SK-N-MC (cell line): Measurements from ENCODE around the gene C16orf96.

Experiments
- EZH2 ChIP-seq: fragments of 200-600 bp; sonication (generic); IDR thresholded peaks from one replicate; pipeline ENCODE4 v1.6.1; 2017; ENCODE audit warnings: antibody characterized with exemption
- FOXP2 ChIP-seq: optimal IDR thresholded peaks from 2 replicates; pipeline ENCODE3; 2011; ENCODE audit warnings: mild to moderate bottlenecking, moderate library complexity; ENCODE audit not compliant: insufficient read depth; ENCODE audit errors: extremely low read length, control extremely low read depth
- POLR2AphosphoS5 ChIP-seq: IDR thresholded peaks from 2 replicates; pipeline ENCODE4 v1.6.1; 2012; ENCODE audit warnings: mild to moderate bottlenecking, low read depth, low read length, borderline replicate concordance

GRCh38 chr16:4520913-4521312 lies 35.2 kb upstream of the C16orf96 start:
- no peak for TF ChIP-seq POLR2AphosphoS5
- no peak for TF ChIP-seq EZH2
- no peak for TF ChIP-seq FOXP2
